COLO668 (cell line): ENCODE measurements around the gene C11orf52.

ENCODE experiments used
- DNase-seq: peaks from one replicate; lab custom pipeline; 2025; ENCODE audit not compliant: unreplicated experiment; lab: John Stamatoyannopoulos, UW

Gene C11orf52

GRCh38 chr11:111974446-111974845 lies 55.7 kb downstream of the C11orf52 start:
- DNase-seq = no peak

GRCh38 chr11:111975076-111975806 lies 56.5 kb downstream of the C11orf52 start:
- no peak for DNase-seq

GRCh38 chr11:111976119-111976766 lies 57.5 kb downstream of the C11orf52 start:
- DNase-seq = no peak
